SHP77 (cell line): ENCODE data around the gene LDLR.
"Not testable (repeated sequence)": the region's sequence is repeated elsewhere in the genome, so short reads cannot be mapped to it uniquely, and the experiment has no call there.

Experiments used
- DNase-seq, 2 experiments: peaks; one replicate each; lab custom pipeline; 2025; lab: John Stamatoyannopoulos, UW

LDLR gene

GRCh38 chr19:11140896-11141295, 51.6 kb downstream of the LDLR start:
- no peak for DNase-seq

GRCh38 chr19:11141937-11142527, 52.8 kb downstream of the LDLR start:
- DNase-seq: no peak

GRCh38 chr19:11142528-11143171, 53.4 kb downstream of the LDLR start:
- peak in 1 of 2 experiments; percentile 53 for DNase-seq

GRCh38 chr19:11145536-11145924, 56.3 kb downstream of the LDLR start:
- no peak for DNase-seq

GRCh38 chr19:11148001-11148400, 58.7 kb downstream of the LDLR start:
- no peak for DNase-seq

- no peak for DNase-seq
Observed at GRCh38 chr19:11151181-11151580, 61.9 kb downstream of the LDLR start.

GRCh38 chr19:11152318-11153062, 63.2 kb downstream of the LDLR start:
- no peak for DNase-seq

GRCh38 chr19:11154683-11155047, 65.4 kb downstream of the LDLR start:
- no peak for DNase-seq

GRCh38 chr19:11155373-11156120, 66.3 kb downstream of the LDLR start, which contains the start of gene SPC24:
Gene SPC24, minus strand, starts transcription at chr19:11155782. Its CDS starts 6 bp downstream, at chr19:11155776.
- peak; percentile 94 to 97 for DNase-seq

GRCh38 chr19:11159598-11160439, 70.6 kb downstream of the LDLR start:
- DNase-seq: no peak

GRCh38 chr19:11160440-11160768, 71.1 kb downstream of the LDLR start:
- DNase-seq: not testable (repeated sequence)

GRCh38 chr19:11164296-11164695, 75.0 kb downstream of the LDLR start:
- DNase-seq: no peak

- no peak for DNase-seq
Observed at GRCh38 chr19:11164879-11165406, 75.7 kb downstream of the LDLR start.

GRCh38 chr19:11165486-11166030, 76.3 kb downstream of the LDLR start:
- no peak for DNase-seq

GRCh38 chr19:11166281-11167142, 77.2 kb downstream of the LDLR start:
- no peak for DNase-seq

GRCh38 chr19:11168568-11168967, 79.3 kb downstream of the LDLR start:
- no peak for DNase-seq

GRCh38 chr19:11169896-11170678, 80.8 kb downstream of the LDLR start:
- no peak for DNase-seq

GRCh38 chr19:11171144-11171543, 81.9 kb downstream of the LDLR start:
- no peak for DNase-seq

- no peak for DNase-seq
Observed at GRCh38 chr19:11172576-11172975, 83.3 kb downstream of the LDLR start.
